CD1c-positive myeloid dendritic cell (primary cell): ENCODE results near the gene EYA3.

Experiments used
- DNase-seq: peaks from one replicate; pipeline ENCODE4 v3.0.0-alpha.2; 2016; ENCODE audit errors: extremely low spot score

EYA3 gene

GRCh38 chr1:28113242-28113572, 24.8 kb upstream of the EYA3 start:
- no peak for DNase-seq

DNA sequence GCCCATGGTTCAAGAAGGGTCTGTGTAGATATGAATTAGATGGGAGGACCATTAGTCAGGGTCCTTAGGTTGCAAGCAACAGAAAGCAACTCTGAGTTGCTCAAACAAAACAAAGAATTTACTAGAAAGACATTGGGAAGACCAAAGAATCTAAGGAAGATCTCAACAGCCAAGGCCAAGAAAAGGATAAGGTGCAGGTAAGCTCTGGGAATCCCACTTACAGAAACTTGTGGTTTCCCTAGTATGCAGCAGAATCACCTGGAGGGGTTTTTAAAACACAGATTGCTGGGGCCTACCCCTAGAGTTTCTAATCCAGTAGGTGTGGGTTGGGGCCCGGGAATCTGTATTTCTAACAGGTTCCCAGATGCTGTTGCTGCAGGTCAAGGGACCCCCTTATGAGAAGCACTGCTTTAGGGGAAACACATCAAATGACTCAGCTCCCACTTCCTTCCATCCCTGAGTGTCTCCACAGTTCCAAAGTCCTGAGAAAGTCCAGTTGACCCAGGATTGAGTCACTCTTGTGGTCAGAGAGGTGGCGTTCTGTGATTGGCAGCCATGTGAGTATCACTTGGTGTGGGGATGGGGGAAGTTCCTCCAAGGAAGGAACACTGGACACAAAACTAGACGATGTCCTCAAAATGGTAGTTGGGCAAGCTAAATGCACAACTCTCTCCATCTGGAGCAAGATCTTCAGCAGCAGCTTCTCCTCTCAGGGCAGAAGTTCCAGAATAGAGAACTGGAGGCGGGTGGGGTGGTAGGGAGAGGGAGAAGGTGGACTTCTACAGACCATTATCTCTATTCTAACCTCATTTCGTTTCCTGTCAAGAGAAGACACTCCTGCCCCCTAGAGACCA, 24.2 kb upstream of the EYA3 start:
- peak; percentile 96 for DNase-seq

DNA sequence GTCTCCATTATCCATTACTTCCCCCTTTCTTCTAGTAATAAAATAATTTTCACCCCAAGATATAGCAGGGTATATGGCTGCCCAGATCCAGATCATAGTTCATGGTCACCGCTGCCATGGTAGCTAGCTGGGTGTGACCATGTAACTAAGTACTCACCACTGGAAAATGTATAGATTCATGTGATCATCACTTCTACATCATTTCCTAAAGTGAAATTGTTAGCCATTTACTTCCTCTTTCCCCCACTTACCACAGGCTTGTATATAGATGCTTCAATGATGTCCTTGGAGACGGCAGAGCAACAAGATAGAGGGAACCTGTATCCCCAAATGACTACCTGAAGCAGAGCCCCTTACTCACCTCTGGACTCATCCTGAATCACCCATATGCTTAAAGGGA, 22.7 kb upstream of the EYA3 start:
- DNase-seq = peak; percentile 91

DNA sequence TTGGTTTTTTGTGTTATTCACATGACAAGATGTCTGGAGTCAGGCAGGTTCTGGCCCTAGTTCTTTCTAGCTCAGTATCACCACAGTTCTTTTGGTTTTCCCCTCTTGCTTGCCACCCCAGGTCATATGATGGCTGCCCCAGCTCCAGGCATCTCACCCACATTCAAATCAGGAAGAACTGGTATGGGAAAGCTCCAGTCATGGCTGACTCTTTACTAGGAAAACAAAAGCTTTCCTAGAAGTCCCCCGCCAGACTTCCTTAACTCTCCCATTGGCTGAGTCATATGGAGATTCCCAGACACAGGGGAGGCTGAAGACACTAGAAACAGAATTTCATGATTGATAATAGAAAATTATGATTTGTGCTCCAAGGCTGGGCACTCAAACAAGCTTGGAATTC, 22.1 kb upstream of the EYA3 start:
- peak; percentile 73 for DNase-seq

GRCh38 chr1:28109639-28110038, 21.2 kb upstream of the EYA3 start:
- DNase-seq = no peak

DNA sequence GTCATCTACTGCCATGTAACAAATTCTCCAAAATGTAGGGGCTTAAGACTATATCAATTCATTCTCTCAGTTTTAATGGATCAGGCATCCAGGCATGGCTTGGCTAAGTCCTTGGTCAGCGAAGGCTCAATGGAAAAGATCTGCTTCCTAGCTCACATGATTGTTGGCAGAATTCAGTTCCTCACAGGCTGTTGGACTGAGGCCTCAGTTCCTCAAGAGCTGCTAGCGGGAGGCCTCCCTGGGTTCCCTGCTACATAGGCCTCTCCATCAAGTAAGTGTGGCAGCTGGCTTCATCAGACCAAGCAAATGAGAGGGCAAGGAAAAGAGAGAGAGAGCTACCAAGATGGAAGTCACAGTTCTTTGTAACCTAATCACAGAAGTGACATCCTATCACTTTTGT, 19.6 kb upstream of the EYA3 start:
- peak; percentile 63 for DNase-seq

DNA sequence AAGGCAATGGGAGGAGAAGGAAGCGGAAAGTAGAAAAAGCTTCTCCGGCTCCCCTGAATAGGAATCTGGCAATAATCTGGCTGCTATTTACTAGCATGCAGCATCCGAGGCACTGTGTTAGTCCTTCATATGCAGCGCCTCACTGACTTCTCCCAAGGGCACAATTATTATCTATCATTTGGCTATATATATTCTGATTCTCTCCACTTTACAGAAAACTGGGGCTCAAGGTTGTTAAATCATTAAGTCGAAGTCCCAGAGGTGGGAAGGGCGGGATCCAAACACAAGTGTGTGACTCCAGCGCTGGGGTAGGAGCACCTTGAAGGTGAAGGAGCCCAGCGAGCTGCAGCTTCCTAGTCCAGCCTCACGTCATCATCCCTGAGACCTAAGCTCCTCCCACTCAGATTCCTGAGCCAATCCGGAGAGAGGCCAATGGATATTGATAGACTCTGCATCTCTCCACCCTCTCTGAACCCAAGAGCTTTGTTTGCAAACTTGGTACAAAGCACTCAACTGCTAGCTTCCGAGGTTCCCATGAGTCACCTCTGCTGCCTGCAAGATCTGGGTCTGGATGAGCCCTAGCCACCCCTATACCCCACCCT, 16.6 kb upstream of the EYA3 start:
- DNase-seq = no peak

DNA sequence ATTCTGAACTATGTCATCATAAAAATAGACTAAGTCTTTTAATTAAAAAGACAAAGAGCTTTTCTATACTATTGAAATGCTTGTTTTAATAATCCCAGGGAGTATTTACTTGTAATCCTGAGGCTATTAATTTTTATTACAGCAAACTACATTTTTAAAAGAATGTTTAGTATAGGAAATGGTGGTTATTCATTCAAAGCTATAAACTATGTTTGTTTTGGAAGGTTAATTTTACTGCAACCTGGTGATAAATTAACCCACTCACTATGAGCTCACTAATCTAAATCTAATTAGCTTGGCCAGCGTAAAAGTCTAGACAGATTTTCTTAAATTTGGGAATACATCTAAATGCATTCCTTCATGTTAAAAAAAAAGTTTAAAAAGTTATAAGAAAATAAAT, 13.8 kb upstream of the EYA3 start:
- DNase-seq = no peak

- no peak for DNase-seq
Observed at GRCh38 chr1:28099050-28099769, 10.8 kb upstream of the EYA3 start.

DNA sequence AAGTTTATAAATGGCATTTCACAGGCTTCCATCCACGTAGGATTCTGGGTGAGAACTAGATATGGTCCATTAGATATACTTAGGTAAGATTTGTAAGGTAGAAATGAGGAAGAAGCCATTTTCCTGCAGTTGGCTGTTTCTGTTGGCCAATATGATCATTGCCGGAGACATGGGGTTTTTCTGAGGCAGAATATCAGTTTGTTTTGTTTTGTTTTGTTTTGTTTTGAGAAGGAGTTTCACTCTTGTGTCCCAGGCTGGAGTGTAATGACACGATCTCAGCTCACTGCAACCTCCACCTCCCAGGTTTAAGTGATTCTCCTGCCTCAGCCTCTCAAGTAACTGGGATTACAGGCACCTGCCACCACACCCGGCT, 8.7 kb upstream of the EYA3 start:
- no peak for DNase-seq

- no peak for DNase-seq
Observed at GRCh38 chr1:28096210-28097099, 8.0 kb upstream of the EYA3 start.

GRCh38 chr1:28091043-28091781, 2.8 kb upstream of the EYA3 start:
- DNase-seq = peak; percentile 86

DNA sequence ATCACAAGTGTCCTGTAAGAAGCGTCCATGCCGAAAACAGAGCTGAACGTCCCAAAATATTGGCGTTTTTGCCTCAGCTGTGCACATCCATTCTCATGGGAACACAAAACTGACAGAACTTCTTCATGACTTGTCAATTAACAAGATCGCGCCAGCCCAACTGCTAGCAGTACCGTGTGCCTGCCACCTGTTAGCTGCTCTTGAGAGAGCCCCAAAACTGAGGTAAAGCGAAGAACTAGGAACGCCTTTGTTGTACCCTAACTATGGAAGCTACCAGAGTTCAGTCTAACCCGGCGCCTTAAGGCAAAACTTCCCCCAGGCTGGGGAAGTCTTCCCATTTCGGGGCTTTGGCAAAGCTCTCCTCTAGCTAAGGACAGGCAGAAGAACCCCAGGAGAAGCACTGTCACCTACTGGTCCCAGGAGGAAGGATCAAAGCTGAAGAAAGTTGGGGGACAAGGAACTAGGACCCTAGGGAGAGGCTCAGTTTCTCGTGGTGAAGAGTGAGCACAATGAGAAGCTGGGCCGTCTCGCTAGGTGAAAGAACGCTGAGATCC, 719 bp downstream of the EYA3 start:
- DNase-seq = peak; percentile 49

- no peak for DNase-seq
Observed at GRCh38 chr1:28086651-28087050, 1.8 kb downstream of the EYA3 start.

GRCh38 chr1:28085129-28085528, 3.3 kb downstream of the EYA3 start:
- no peak for DNase-seq

GRCh38 chr1:28083876-28084275, 4.5 kb downstream of the EYA3 start:
- no peak for DNase-seq

DNA sequence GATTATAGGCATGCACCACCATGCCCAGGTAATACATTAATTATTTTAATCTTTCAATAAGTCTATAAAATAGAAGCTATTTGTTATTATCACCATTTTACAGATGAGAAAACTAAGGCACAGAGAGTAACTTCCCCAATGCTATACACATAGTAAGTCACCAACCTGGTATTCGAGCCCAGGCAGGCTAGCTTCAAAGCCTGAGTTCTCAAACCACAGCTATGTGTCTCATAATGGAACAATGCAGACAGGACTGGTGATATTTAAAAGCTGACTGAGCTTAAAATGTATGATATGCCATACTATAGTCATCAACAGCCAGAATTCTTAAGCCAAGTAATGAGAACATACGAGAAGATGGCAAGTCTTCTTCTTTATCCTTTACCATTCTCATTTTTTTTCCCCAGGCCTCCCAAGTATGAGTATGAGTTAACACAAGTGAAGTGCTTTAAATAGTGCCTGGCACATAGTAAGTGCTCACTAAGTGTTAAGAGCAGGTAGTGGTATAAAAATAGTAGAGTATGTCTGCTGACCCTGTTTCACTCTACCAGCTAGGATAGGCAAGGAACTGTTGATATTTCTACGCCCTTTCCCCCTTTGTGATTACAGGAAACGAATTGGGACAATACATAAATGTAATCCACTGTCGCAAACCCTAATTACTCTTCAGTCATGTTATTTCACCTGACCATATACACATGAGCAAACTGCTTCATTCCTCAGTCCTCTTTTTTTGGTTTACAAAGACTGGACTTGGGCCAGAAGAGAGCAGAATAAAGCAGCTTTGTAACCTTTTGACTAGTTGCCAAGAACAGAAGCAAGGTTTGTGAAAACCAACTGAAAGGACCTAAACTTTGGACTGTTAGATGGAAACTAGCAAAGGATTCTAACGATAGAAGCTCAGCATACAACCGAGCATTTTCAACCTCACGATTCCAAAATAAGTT, 9.5 kb downstream of the EYA3 start:
- DNase-seq = no peak

DNA sequence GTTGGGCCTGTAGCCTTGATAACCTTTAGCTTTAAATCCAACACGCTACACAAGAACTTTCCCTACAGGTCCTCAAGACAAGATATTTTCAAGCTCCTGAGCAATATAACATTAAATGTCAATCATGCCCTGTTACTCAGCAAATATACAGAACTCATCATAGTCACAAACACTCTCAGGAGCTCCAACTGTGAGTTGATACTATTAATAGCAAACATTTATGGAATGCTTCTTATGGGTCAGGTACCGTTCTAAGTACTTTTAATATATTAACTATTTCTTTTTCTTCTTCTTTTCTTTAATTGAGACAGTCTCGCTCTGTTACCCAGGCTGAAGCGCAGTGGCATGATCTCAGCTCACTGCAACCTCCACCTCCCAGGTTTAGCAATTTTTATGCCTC, 10.1 kb downstream of the EYA3 start:
- no peak for DNase-seq

- no peak for DNase-seq
Observed at GRCh38 chr1:28074892-28075511, 13.4 kb downstream of the EYA3 start.
